ENCODE measurements around the gene MSRB3. TPM values are rescaled to one million over a fixed set of nuclear protein-coding genes. Genes with fewer than 3 reads are reported as not detected.

MSRB3 gene
- total RNA-seq, 1 donor from 2014 or later, result 18.3 TPM

- peak; percentile 76 for DNase-seq (ENCODE audit: low read depth)
- Histone ChIP-seq H3K27me3 (ENCODE audit: control insufficient read depth, insufficient read depth, low read length) (no peaks in the 10 kb centered on the region), H3K36me3 (ENCODE audit: control insufficient read depth, insufficient read depth, low read length) (no peaks in the 10 kb centered on the region), H3K4me3 (ENCODE audit: low read depth, low read length) (no peak overlapping the region)
- TF ChIP-seq CTCF (IDR thresholded peaks at IDR 0.05; ENCODE audit: insufficient read depth, low read length, poor library complexity, severe bottlenecking), result no peak
These were observed 56.7 kb downstream of the MSRB3 start for GRCh38 chr12:65335021-65335714.

- Histone ChIP-seq H3K36me3 (ENCODE audit: control insufficient read depth, insufficient read depth, low read length) (no peaks in the 10 kb centered on the region), H3K27me3 (ENCODE audit: control insufficient read depth, insufficient read depth, low read length) (no peaks in the 10 kb centered on the region), H3K4me3 (ENCODE audit: low read depth, low read length) (no peak overlapping the region)
- no peak for DNase-seq (ENCODE audit: low read depth)
- no peak for TF ChIP-seq CTCF (IDR thresholded peaks at IDR 0.05; ENCODE audit: insufficient read depth, low read length, poor library complexity, severe bottlenecking)
These were observed 57.5 kb downstream of the MSRB3 start for GRCh38 chr12:65335981-65336380.

- no peak for TF ChIP-seq CTCF (IDR thresholded peaks at IDR 0.05; ENCODE audit: insufficient read depth, low read length, poor library complexity, severe bottlenecking)
- no peaks in the 10 kb centered on the region for H3K27me3 ChIP-seq (ENCODE audit: control insufficient read depth, insufficient read depth, low read length)
- no peaks in the 10 kb centered on the region for H3K36me3 ChIP-seq (ENCODE audit: control insufficient read depth, insufficient read depth, low read length)
- no peak for DNase-seq (ENCODE audit: low read depth)
- H3K4me3 ChIP-seq (ENCODE audit: low read depth, low read length), result no peak overlapping the region
These were observed 60.7 kb downstream of the MSRB3 start for GRCh38 chr12:65339161-65339560.

- no peak for TF ChIP-seq CTCF (IDR thresholded peaks at IDR 0.05; ENCODE audit: insufficient read depth, low read length, poor library complexity, severe bottlenecking)
- Histone ChIP-seq H3K36me3 (ENCODE audit: control insufficient read depth, insufficient read depth, low read length) (no peaks in the 10 kb centered on the region), H3K27me3 (ENCODE audit: control insufficient read depth, insufficient read depth, low read length) (no peaks in the 10 kb centered on the region), H3K4me3 (ENCODE audit: low read depth, low read length) (no peak overlapping the region)
- DNase-seq (ENCODE audit: low read depth), result no peak
These were observed 64.7 kb downstream of the MSRB3 start for GRCh38 chr12:65343230-65343629.

GRCh38 chr12:65343801-65344200, 65.3 kb downstream of the MSRB3 start:
- TF ChIP-seq CTCF (IDR thresholded peaks at IDR 0.05; ENCODE audit: insufficient read depth, low read length, poor library complexity, severe bottlenecking), result no peak
- no peaks in the 10 kb centered on the region for H3K27me3 ChIP-seq (ENCODE audit: control insufficient read depth, insufficient read depth, low read length)
- DNase-seq (ENCODE audit: low read depth), result no peak
- H3K36me3 ChIP-seq (ENCODE audit: control insufficient read depth, insufficient read depth, low read length), result no peaks in the 10 kb centered on the region
- no peak overlapping the region for H3K4me3 ChIP-seq (ENCODE audit: low read depth, low read length)

- DNase-seq (ENCODE audit: low read depth), result no peak
- Histone ChIP-seq H3K36me3 (ENCODE audit: control insufficient read depth, insufficient read depth, low read length) (no peaks in the 10 kb centered on the region), H3K4me3 (ENCODE audit: low read depth, low read length) (no peak overlapping the region), H3K27me3 (ENCODE audit: control insufficient read depth, insufficient read depth, low read length) (no peaks in the 10 kb centered on the region)
- TF ChIP-seq CTCF (IDR thresholded peaks at IDR 0.05; ENCODE audit: insufficient read depth, low read length, poor library complexity, severe bottlenecking), result no peak
These were observed 77.0 kb downstream of the MSRB3 start for GRCh38 chr12:65355461-65355860.

Measured in kidney epithelial cell (primary cell).